Adrenal gland (tissue), 12 donors: Measurements from ENCODE around the gene PXDN. TPM values are rescaled to one million over a fixed set of nuclear protein-coding genes. Genes with fewer than 3 reads are reported as not detected.
"Not testable (repeated sequence)": the region's sequence is repeated elsewhere in the genome, so short reads cannot be mapped to it uniquely, and the experiment has no call there.

Experiments used
- DNase-seq, 7 donors: peaks; one replicate each; pipeline ENCODE4 v3.0.0-alpha.2; 2019 to 2020
- H3K27ac ChIP-seq, 5 donors: fragments of 200-600 bp; sonication (generic) in 4 of 5; 1 replicate in 3 of 5; 2 replicates in 2 of 5; pipeline versions ENCODE4 v1.5.1 to v1.8.0; 2016 to 2020; ENCODE audit warnings: mild to moderate bottlenecking in 1 of 5
- H3K27me3 ChIP-seq: fragments of 200-600 bp; 2 replicates; pipeline ENCODE4 v1.8.0; 2021
- H3K36me3 ChIP-seq, 2 donors: fragments of 200-600 bp; replicated peaks in 1 of 2; 1 replicate in 1 of 2; 2 replicates in 1 of 2; pipeline versions ENCODE4 v1.5.1 to v1.8.0; 2018 to 2022
- H3K4me1 ChIP-seq, 2 donors: fragments of 200-600 bp; replicated peaks in 1 of 2; 1 replicate in 1 of 2; 2 replicates in 1 of 2; pipeline versions ENCODE4 v1.5.1 to v1.8.0; 2018 to 2021
- H3K4me3 ChIP-seq, 4 donors: fragments of 200-600 bp; sonication (generic) in 3 of 4; one replicate each; pipeline ENCODE4 v1.5.1; 2016 to 2018
- H3K9me3 ChIP-seq, 3 donors: fragments of 200-600 bp; sonication (generic) in 1 of 3; replicated peaks in 1 of 3; 1 replicate in 2 of 3; 2 replicates in 1 of 3; pipeline versions ENCODE4 v1.5.1 to v1.8.0; 2016 to 2021
- CTCF ChIP-seq, 6 experiments: fragments of 450-650 bp in 4 of 6; fragments of 200-600 bp in 2 of 6; sonication (generic) in 1 of 6; IDR thresholded peaks; 1 replicate in 5 of 6; 2 replicates in 1 of 6; pipeline versions ENCODE4 v1.5.1 to v1.8.0; 2016 to 2021; ENCODE audit warnings: antibody characterized with exemption in 6 of 6, mild to moderate bottlenecking in 2 of 6, moderate library complexity in 1 of 6
- POLR2A ChIP-seq, 2 donors: fragments of 450-650 bp; IDR thresholded peaks; one replicate each; pipeline ENCODE4 v1.6.1; 2017; ENCODE audit warnings: antibody characterized with exemption in 2 of 2, mild to moderate bottlenecking in 2 of 2, moderate library complexity in 1 of 2
- WGBS, 4 donors: extraction: QIAGEN DNeasy Blood & Tissue Kit in 2 of 4; methylation state at CpG; one replicate each; pipeline versions ENCODE4 v1.1.5 to v1.1.7; 2013 to 2017; 5-methylcytosine and 5-hydroxymethylcytosine counted together
- intact Hi-C, 2 donors: fragments of 100-400 bp; cut with DNase I; formaldehyde crosslinking; loops; one replicate each; pipeline versions ENCODE4 v1.14.1 to v1.15.0; 2022 to 2023
- polyA plus RNA-seq, 3 donors: library from polyadenylated mRNA; stranded (reverse); fragments of 200-250 nt in 2 of 3; fragments of 350-450 nt in 1 of 3; fragmentation: Illumina TruSeq in 1 of 3; extraction: RNeasy Lipid Tissue Mini Kit (QIAGEN cat#74804) in 1 of 3; gene quantifications; one replicate each; pipeline ENCODE4 v1.2.3, GENCODE V29; 2013 to 2014
- total RNA-seq, 9 donors: library from RNA; depleted of rRNA in 4 of 9; stranded (reverse); fragments of >200 nt in 4 of 9; fragments of 120-200 nt in 1 of 9; fragmentation: NEBNext Ultra II Directional in 1 of 9; extraction: Animal tissue kit (Norgen Biotek cat#: 25700) in 1 of 9; gene quantifications; one replicate each; pipeline versions ENCODE4 v1.1.0 to v1.2.4, GENCODE V29; 2013 to 2023
- donor health status: healthy with polysubstance abuse.
- donor health status: Bipolar disorder and iron deficiency.
- donor health status: DM: yes; HTN: yes; CAD: no.
- donor health status: DM: no; HTN: no; CAD: no.
- donor health status: DM: no; HTN: no; CAD: no.
- donor health status: DM: yes; HTN: yes; CAD: no.

Gene PXDN
- total and polyA plus RNA-seq, 12 donors, result 8.5 to 39.5 (median 22.1) TPM

- no peaks in the 10 kb centered on the region for H3K4me1 ChIP-seq
- DNase-seq, result no peak
- H3K27ac ChIP-seq, result no peak overlapping the region
- no peaks in the 10 kb centered on the region for H3K9me3 ChIP-seq
- no peaks in the 10 kb centered on the region for H3K36me3 ChIP-seq
- H3K27me3 ChIP-seq, result no peaks in the 10 kb centered on the region
- TF ChIP-seq POLR2A (IDR thresholded peaks at IDR 0.05) (no peak), CTCF (IDR thresholded peaks at IDR 0.05) (no peak)
- intact Hi-C loops, result no loop called here
- no peak overlapping the region for H3K4me3 ChIP-seq
- WGBS, 4 donors, result 51 to 65% (median 59%) methylated on average over 19 to 20 of the region's 20 CpGs
These were observed 118.9 kb downstream of the PXDN start for GRCh38 chr2:1625281-1626001.

- Histone ChIP-seq H3K9me3 (no peaks in the 10 kb centered on the region), H3K36me3 (no peaks in the 10 kb centered on the region), H3K27me3 (no peaks in the 10 kb centered on the region), H3K4me1 (no peaks in the 10 kb centered on the region), H3K4me3 (no peak overlapping the region), H3K27ac (no peak overlapping the region)
- intact Hi-C loops, result no loop called here
- DNase-seq, result no peak
- 82 to 86% (median 84%) methylated on average over 16 of the region's 16 CpGs for WGBS, 4 donors
- TF ChIP-seq CTCF (IDR thresholded peaks at IDR 0.05) (no peak), POLR2A (IDR thresholded peaks at IDR 0.05) (no peak)
These were observed 120.3 kb downstream of the PXDN start for GRCh38 chr2:1623906-1624445.

GRCh38 chr2:1622521-1623200 is 121.7 kb downstream of the PXDN start:
- Histone ChIP-seq H3K9me3 (no peaks in the 10 kb centered on the region), H3K4me1 (no peaks in the 10 kb centered on the region), H3K27ac (no peak overlapping the region), H3K36me3 (no peaks in the 10 kb centered on the region), H3K27me3 (no peaks in the 10 kb centered on the region), H3K4me3 (no peak overlapping the region)
- 48 to 64% (median 57%) methylated on average over 10 to 11 of the region's 11 CpGs for WGBS, 4 donors
- no peak for DNase-seq
- intact Hi-C loops, result no loop called here
- TF ChIP-seq POLR2A (IDR thresholded peaks at IDR 0.05), result no peak
- no peak for TF ChIP-seq CTCF (IDR thresholded peaks at IDR 0.05)

GRCh38 chr2:1621976-1622375 is 122.3 kb downstream of the PXDN start:
- H3K4me1 ChIP-seq, H3K36me3 ChIP-seq, intact Hi-C loops, H3K9me3 ChIP-seq, H3K27ac ChIP-seq, H3K4me3 ChIP-seq, H3K27me3 ChIP-seq, DNase-seq: not testable (repeated sequence)
- WGBS, 4 donors, result 65 to 74% (median 69%) methylated on average over 2 to 3 of the region's 3 CpGs
